DMS 273 (cell line): ENCODE measurements around the gene CENPQ.

Source experiments
- DNase-seq: peaks from one replicate; lab custom pipeline; 2025; ENCODE audit not compliant: unreplicated experiment; lab: John Stamatoyannopoulos, UW

CENPQ gene

GRCh38 chr6:49504666-49505065 lies 41.5 kb downstream of the CENPQ start:
- DNase-seq: no peak

- no peak for DNase-seq
These were observed 43.5 kb downstream of the CENPQ start for GRCh38 chr6:49506569-49507111.

DNA sequence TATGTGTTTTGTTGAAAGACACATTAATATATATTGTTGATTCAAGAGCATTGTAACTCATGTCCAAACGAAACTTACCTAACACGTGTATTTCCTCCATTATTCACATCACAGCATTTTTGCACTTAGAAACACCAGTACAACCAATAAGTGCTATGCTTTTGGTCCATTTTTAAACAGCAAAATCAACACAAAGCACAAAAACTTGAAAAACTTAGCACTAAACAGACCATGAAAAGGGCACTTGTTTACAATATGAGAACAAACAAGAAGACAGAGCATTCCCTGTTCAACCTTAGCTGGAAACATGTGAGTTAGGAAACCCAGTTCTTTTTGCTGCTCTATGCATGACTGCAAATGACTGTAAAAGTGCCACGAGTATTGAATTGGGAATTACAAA lies 46.2 kb downstream of the CENPQ start:
- DNase-seq: no peak

- DNase-seq: no peak
These were observed 50.2 kb downstream of the CENPQ start for GRCh38 chr6:49513153-49513989.

GRCh38 chr6:49514571-49515484 lies 51.7 kb downstream of the CENPQ start:
- DNase-seq: no peak

- DNase-seq: no peak
These were observed 52.4 kb downstream of the CENPQ start for GRCh38 chr6:49515485-49516146.

- no peak for DNase-seq
These were observed 53.0 kb downstream of the CENPQ start for GRCh38 chr6:49516147-49516505.

DNA sequence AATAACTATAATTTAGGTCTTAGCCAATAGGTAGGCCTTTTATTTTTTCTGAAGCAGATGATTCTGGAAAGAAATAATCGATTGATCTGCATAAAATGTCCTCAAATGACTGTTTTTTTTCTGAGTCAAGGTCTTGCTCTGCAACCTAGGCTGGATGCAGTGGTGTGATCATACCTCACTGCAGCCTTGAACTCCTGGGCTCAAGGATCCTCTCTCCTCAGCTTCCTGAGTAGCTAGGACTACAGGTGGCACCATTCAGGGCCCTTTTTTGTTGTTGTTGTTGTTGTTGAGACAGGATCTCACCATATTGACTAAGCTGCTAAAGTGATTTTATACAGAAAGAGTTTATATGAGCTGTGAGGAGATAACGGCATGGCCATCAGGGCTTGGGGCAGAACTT lies 54.7 kb downstream of the CENPQ start:
- DNase-seq: no peak

- no peak for DNase-seq
These were observed 56.5 kb downstream of the CENPQ start for GRCh38 chr6:49519660-49520059.

GRCh38 chr6:49522710-49523593 lies 59.8 kb downstream of the CENPQ start:
- DNase-seq: no peak

- no peak for DNase-seq
These were observed 60.7 kb downstream of the CENPQ start for GRCh38 chr6:49523901-49524300.

DNA sequence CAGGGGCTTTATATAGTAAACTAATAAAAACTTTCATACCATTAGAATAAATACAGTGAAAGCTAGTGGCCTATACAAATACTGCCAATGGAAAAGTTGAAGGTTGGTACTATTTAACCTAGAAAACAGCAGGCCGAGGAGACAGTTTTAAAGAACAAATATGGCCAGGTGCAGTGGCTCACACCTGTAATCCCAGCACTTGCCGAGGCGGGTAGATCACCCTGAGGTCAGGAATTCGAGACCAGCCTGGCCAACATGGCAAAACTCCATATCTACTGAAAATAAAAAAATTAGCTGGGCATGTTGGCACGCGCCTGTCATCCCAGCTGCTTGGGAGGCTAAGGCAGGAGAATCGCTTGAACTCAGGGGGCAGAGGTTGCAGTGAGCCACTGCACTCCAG lies 61.4 kb downstream of the CENPQ start:
- no peak for DNase-seq

DNA sequence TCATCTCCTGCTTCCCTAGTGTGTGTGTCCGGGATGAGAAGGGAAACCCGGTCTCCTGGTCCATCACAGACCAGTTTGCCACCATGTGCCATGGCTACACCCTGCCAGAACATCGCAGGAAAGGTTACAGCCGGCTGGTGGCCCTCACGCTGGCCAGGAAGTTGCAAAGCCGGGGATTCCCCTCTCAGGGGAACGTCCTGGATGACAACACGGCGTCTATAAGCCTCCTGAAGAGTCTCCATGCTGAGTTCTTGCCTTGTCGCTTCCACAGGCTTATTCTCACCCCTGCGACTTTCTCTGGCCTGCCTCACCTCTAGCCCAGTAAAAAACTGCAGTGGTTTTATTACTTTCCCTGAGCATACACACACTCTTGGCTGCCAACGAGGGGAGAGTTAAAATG lies 63.4 kb downstream of the CENPQ start:
- no peak for DNase-seq

DNA sequence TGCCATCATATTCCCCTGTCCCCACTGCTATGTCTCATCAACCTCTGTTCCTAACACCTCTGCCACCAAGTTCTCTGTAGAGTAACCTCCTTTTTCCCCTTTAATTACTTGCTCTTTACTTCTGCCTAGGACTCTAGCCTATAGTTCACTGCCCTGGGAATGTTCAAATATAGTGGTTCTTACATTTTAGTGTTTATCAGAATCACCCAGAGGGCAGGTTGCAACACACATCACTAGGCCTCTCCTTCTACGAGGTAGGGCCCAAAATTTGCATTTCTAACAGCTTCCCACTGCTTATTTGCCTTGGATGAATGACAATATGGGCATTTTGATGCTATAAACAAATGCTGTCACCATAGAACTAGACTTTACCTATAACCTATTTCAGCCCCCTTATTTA lies 64.2 kb downstream of the CENPQ start:
- no peak for DNase-seq

DNA sequence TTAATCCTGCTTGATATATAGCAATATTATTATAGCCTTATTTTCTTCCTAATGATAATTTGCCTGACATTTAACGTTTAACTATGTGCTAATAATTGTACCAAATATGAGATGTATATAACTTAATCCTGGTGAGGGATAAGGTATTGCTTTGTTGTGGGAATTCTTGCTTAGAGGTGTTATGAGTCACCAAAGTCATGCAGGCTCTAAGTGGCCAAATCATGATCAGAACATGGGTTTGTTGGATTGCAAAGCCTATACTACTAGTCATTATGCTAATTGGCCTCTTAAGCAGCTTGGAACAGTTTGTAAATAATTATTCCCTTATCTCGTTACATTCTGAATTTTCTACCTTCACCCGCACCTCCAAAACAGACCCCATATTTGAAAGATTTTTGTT lies 65.4 kb downstream of the CENPQ start:
- DNase-seq: no peak

DNA sequence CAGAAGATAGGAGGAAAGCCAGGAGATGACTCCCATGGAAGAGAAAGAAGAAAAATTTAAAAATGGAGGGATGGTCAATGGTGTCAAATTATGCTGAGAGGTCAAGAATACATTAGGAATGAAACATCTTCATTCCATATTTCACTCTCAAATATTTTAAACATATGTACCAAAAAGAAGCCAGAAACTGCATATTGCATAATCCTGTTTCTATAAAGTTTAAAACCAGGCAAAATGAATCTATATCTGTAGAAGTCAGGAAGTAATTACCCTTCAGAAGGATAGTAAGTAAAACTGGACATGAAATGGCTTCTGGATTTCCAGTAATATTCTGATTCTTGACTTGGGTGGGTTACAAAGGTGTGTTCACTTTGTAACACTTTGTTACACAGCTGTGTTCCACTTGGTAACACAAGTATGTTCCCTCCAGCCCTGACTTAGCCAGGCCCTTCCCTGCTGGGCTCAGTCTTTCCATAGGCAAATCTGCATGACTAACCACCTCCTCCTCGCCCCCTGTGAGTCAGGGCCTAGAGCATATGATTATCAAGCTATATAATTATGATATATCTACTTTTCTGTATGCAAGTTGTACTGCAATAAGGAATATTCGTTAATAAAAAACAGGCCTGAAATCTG lies 67.1 kb downstream of the CENPQ start:
- no peak for DNase-seq

- DNase-seq: peak; percentile 85
These were observed 68.8 kb downstream of the CENPQ start for GRCh38 chr6:49531774-49532569.

DNA sequence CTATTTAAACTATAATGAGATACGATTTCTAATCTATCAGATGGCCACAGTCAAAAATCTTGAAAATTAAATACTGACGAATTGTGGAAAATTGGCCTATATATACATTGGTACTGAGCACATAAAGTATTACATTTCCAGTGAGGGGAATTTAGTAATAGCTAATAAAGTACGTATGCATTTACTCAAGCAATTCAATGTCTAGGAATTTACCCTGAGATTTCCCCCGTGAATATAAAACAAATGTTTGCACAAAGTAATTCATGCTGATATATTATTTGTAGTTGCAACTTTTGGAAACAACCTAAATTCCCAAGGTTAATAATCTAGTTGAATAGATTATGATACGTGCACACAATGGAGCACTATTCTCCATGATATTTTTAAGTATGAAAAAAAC lies 72.6 kb downstream of the CENPQ start:
- DNase-seq: no peak

DNA sequence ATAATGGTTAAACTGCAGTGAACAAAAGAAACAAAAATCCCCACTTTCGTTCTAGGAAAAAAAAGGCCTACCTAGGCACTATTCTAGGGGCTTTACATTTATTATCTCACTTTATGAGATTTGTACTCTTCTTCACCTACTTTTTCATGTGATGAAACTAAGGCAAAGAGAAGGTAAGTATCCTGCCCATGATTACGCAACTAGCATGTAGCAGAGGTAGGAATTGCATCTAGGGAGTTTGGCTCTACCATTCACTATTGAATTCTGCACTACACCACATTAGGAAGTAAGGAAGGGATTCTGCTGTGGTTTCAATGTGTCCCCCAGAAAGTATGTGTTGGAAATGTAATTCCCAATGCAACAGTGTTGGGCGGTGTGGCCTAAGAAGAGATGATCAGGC lies 75.9 kb downstream of the CENPQ start:
- no peak for DNase-seq
